Astrocyte (in vitro differentiated cells and primary cell): ENCODE results near the gene CAPN5. TPM values are rescaled to one million over a fixed set of nuclear protein-coding genes. Genes with fewer than 3 reads are reported as not detected.

ENCODE experiments used
- DNase-seq: peaks from one replicate; pipeline ENCODE4 v3.0.0-alpha.2; 2010; ENCODE audit warnings: low read depth
- FAIRE-seq: peaks from 2 replicates; lab custom pipeline; 2011; peaks lifted over from hg19 to GRCh38; lab: Jason Lieb, UNC
- H2AFZ ChIP-seq: 2 replicates; pipeline ENCODE4 v1.6.0; 2012; ENCODE audit warnings: low read depth, low read length, inconsistent platforms
- H3K27ac ChIP-seq: 2 replicates; pipeline ENCODE4 v1.5.1; 2011; ENCODE audit warnings: low read depth, low read length, inconsistent platforms
- H3K27me3 ChIP-seq: 2 replicates; pipeline ENCODE4 v1.6.0; 2011; ENCODE audit warnings: low read length, inconsistent platforms; ENCODE audit not compliant: insufficient read depth
- H3K36me3 ChIP-seq: 2 replicates; pipeline ENCODE4 v1.5.1; 2011; ENCODE audit warnings: low read length, inconsistent platforms; ENCODE audit not compliant: insufficient read depth
- H3K4me1 ChIP-seq: 2 replicates; pipeline ENCODE4 v1.5.1; 2011; ENCODE audit warnings: low read length, inconsistent platforms; ENCODE audit not compliant: insufficient read depth
- H3K4me2 ChIP-seq: 2 replicates; pipeline ENCODE4 v1.6.0; 2012; ENCODE audit warnings: low read length, inconsistent platforms
- H3K4me3 ChIP-seq: 2 replicates; pipeline ENCODE4 v1.5.1; 2011; ENCODE audit warnings: low read depth, mild to moderate bottlenecking, low read length, inconsistent platforms; ENCODE audit not compliant: insufficient read depth
- H3K79me2 ChIP-seq: 2 replicates; pipeline ENCODE4 v1.6.0; 2012; ENCODE audit warnings: mild to moderate bottlenecking, low read length, inconsistent platforms; ENCODE audit not compliant: insufficient read depth
- H3K9ac ChIP-seq: 2 replicates; pipeline ENCODE4 v1.6.0; 2012; ENCODE audit warnings: mild to moderate bottlenecking, low read length, inconsistent platforms
- H3K9me3 ChIP-seq: 2 replicates; pipeline ENCODE4 v1.5.1; 2012; ENCODE audit warnings: low read depth, mild to moderate bottlenecking, low read length, inconsistent platforms; ENCODE audit not compliant: insufficient read depth
- H4K20me1 ChIP-seq: 2 replicates; pipeline ENCODE4 v1.6.0; 2012; ENCODE audit warnings: low read length, inconsistent platforms; ENCODE audit not compliant: insufficient read depth
- H3K27ac Mint-ChIP-seq: one replicate; pipeline ENCODE4 v1.8.0; 2021; ENCODE audit warnings: mild to moderate bottlenecking, mixed read lengths; ENCODE audit not compliant: unreplicated experiment
- H3K27me3 Mint-ChIP-seq: one replicate; pipeline ENCODE4 v1.8.0; 2021; ENCODE audit warnings: low read depth, mixed read lengths; ENCODE audit not compliant: unreplicated experiment
- H3K36me3 Mint-ChIP-seq: one replicate; pipeline ENCODE4 v1.8.0; 2021; ENCODE audit warnings: low read depth, mixed read lengths; ENCODE audit not compliant: unreplicated experiment
- H3K4me1 Mint-ChIP-seq: one replicate; pipeline ENCODE4 v1.8.0; 2021; ENCODE audit warnings: low read depth, mixed read lengths; ENCODE audit not compliant: unreplicated experiment
- H3K4me3 Mint-ChIP-seq: one replicate; pipeline ENCODE4 v1.8.0; 2021; ENCODE audit warnings: mild to moderate bottlenecking, moderate library complexity, mixed read lengths; ENCODE audit not compliant: unreplicated experiment
- H3K9me3 Mint-ChIP-seq: one replicate; pipeline ENCODE4 v1.8.0; 2021; ENCODE audit warnings: mild to moderate bottlenecking, mixed read lengths; ENCODE audit not compliant: unreplicated experiment
- EZH2 ChIP-seq: IDR thresholded peaks from 2 replicates; pipeline ENCODE4 v1.6.1; 2012; ENCODE audit warnings: mild to moderate bottlenecking, low read length, inconsistent platforms; ENCODE audit not compliant: insufficient read depth
- total RNA-seq: library from RNA; stranded (reverse); gene quantifications from 2 replicates; pipeline ENCODE4 v1.2.1, GENCODE V29; 2021
- TF ChIP-seq, protein P1 (sequence below): IDR thresholded peaks from 2 replicates; pipeline ENCODE4 v1.5.1; 2011; ENCODE audit warnings: low read depth, mild to moderate bottlenecking, inconsistent platforms, low read length, moderate library complexity; ENCODE audit not compliant: insufficient read depth

Gene CAPN5
- total RNA-seq, 1 donor from 2014 or later: 17.4 TPM

DNA sequence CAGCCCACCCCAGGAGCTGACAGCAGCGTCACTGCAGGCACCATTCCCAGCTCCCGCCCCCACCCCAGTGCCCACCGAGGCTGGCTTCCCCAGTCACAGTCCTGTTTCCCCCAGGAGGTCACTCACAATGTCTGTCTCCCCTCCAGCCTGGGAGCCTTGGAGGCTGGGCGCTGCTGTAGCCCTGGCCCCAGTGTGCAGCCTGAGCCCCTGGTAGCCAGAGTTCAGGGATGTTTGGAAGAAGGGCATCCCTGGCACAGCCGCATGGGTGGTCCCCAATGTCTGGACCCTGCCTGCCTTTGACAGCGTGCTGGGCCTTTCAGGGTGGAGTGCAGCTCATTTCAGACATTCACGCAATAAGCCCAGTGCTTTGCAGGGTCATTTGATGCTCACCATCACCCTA is 4.3 kb downstream of the CAPN5 start:
- Mint-ChIP-seq H3K4me3 (no peak overlapping the region), H3K27me3 (no peaks in the 10 kb centered on the region), H3K27ac (no peak overlapping the region), H3K4me1 (peaks cover 23% of the 10 kb centered on the region), H3K36me3 (no peaks in the 10 kb centered on the region), H3K9me3 (no peaks in the 10 kb centered on the region)
- Histone ChIP-seq H3K27ac (no peak overlapping the region), H3K9ac (no peak overlapping the region), H3K4me1 (peaks cover 31% of the 10 kb centered on the region), H2AFZ (no peak overlapping the region), H3K79me2 (peaks cover 43% of the 10 kb centered on the region), H3K4me3 (no peak overlapping the region), H3K4me2 (no peak overlapping the region), H3K27me3 (no peaks in the 10 kb centered on the region), H3K9me3 (no peaks in the 10 kb centered on the region), H3K36me3 (no peaks in the 10 kb centered on the region), H4K20me1 (peaks cover 61% of the 10 kb centered on the region)
- DNase-seq (no peak), FAIRE-seq (no peak)
- no peak for TF ChIP-seq EZH2
- TF ChIP-seq, protein P1, sequence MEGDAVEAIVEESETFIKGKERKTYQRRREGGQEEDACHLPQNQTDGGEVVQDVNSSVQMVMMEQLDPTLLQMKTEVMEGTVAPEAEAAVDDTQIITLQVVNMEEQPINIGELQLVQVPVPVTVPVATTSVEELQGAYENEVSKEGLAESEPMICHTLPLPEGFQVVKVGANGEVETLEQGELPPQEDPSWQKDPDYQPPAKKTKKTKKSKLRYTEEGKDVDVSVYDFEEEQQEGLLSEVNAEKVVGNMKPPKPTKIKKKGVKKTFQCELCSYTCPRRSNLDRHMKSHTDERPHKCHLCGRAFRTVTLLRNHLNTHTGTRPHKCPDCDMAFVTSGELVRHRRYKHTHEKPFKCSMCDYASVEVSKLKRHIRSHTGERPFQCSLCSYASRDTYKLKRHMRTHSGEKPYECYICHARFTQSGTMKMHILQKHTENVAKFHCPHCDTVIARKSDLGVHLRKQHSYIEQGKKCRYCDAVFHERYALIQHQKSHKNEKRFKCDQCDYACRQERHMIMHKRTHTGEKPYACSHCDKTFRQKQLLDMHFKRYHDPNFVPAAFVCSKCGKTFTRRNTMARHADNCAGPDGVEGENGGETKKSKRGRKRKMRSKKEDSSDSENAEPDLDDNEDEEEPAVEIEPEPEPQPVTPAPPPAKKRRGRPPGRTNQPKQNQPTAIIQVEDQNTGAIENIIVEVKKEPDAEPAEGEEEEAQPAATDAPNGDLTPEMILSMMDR: no peak

- TF ChIP-seq, protein P1: no peak
- TF ChIP-seq EZH2: no peak
Measured at GRCh38 chr11:77071671-77072605, 5.2 kb downstream of the CAPN5 start.

More at GRCh38 chr11:77071671-77072605, 5.2 kb downstream of the CAPN5 start:
- H3K27me3 ChIP-seq: no peaks in the 10 kb centered on the region
- peak overlapping the region; percentile 74 for H3K4me2 ChIP-seq
- Mint-ChIP-seq H3K27me3 (no peaks in the 10 kb centered on the region), H3K36me3 (no peaks in the 10 kb centered on the region), H3K27ac (peak overlapping the region; percentile 88), H3K4me3 (peak overlapping the region; percentile 4), H3K4me1 (peaks cover 23% of the 10 kb centered on the region), H3K9me3 (no peaks in the 10 kb centered on the region)
- no peak overlapping the region for H3K4me3 ChIP-seq
- H3K9ac ChIP-seq: no peak overlapping the region
- DNase-seq (no peak), FAIRE-seq (no peak)
- no peaks in the 10 kb centered on the region for H3K9me3 ChIP-seq
- H3K79me2 ChIP-seq: peaks cover 43% of the 10 kb centered on the region
- H3K36me3 ChIP-seq: no peaks in the 10 kb centered on the region
- peaks cover 61% of the 10 kb centered on the region for H4K20me1 ChIP-seq
- peak overlapping the region; percentile 15 for H2AFZ ChIP-seq
- peaks cover 30% of the 10 kb centered on the region for H3K4me1 ChIP-seq
- H3K27ac ChIP-seq: no peak overlapping the region
